Peyer's patch (tissue), 4 donors: ENCODE data around the gene CDC42BPG. TPM values are rescaled to one million over a fixed set of nuclear protein-coding genes. Genes with fewer than 3 reads are reported as not detected.

Experiments used
- DNase-seq, 3 donors: peaks; one replicate each; pipeline ENCODE4 v3.0.0-alpha.2; 2017 to 2019
- H3K27ac ChIP-seq, 4 donors: fragments of 200-600 bp; sonication (generic); one replicate each; pipeline ENCODE4 v1.5.1; 2016 to 2019
- H3K27me3 ChIP-seq, 2 donors: fragments of 200-600 bp; sonication (generic); one replicate each; pipeline ENCODE4 v1.5.1; 2019
- H3K36me3 ChIP-seq, 3 donors: fragments of 200-600 bp; sonication (generic); one replicate each; pipeline ENCODE4 v1.5.1; 2016 to 2019
- H3K4me1 ChIP-seq, 4 donors: fragments of 200-600 bp; sonication (generic); one replicate each; pipeline ENCODE4 v1.5.1; 2016 to 2019
- H3K4me3 ChIP-seq, 4 donors: fragments of 200-600 bp; sonication (generic); 1 replicate in 3 of 4; 2 replicates in 1 of 4; pipeline ENCODE4 v1.5.1; 2016 to 2019; ENCODE audit warnings: mild to moderate bottlenecking in 1 of 4
- H3K9me3 ChIP-seq, 4 donors: fragments of 200-600 bp; sonication (generic); one replicate each; pipeline ENCODE4 v1.5.1; 2016 to 2019; ENCODE audit warnings: mild to moderate bottlenecking in 1 of 4
- POLR2A ChIP-seq, 2 donors: fragments of 450-650 bp; IDR thresholded peaks; one replicate each; pipeline ENCODE4 v1.5.1; 2017; ENCODE audit warnings: antibody characterized with exemption in 2 of 2, mild to moderate bottlenecking in 2 of 2, moderate library complexity in 2 of 2
- total RNA-seq, 4 donors: library from RNA; depleted of rRNA; stranded (reverse); fragments of >200 nt; gene quantifications; one replicate each; pipeline ENCODE4 v1.1.0, GENCODE V29; 2016
- TF ChIP-seq, protein P1 (sequence below), 6 experiments: fragments of 450-650 bp in 4 of 6; fragments of 200-600 bp in 2 of 6; sonication (generic) in 1 of 6; IDR thresholded peaks; one replicate each; pipeline ENCODE4 v1.5.1; 2017 to 2019; ENCODE audit warnings: antibody characterized with exemption in 6 of 6, mild to moderate bottlenecking in 3 of 6, moderate library complexity in 1 of 6

Gene CDC42BPG
- total RNA-seq, 4 donors from 2014 or later = 25.6 to 78.6 (median 52.1) TPM

DNA sequence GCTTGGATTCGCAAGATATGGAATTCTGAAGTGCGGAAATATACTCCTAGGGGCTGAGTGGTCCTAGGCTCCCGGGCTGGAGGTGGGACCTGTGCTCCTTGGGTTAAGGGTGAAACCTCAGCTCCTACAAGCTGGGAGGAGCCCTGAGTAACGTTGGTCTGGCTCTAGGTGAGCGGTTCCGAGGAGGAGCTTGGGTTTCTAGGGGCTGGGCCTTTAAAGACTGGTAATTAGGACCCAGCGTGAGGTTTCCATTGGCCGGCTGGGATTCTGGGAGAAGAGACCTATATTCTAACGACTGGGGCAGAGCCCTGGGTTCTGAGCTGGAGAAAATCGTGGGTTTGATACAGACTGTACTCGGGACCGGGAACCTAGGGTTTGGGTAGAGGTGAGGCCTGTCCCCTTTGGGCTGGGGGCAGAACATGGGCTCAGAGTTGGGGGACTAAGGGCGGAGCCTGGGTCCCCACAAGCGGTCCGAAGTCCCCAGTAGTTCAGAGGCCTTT lies 40.6 kb downstream of the CDC42BPG start:
- TF ChIP-seq, protein P1, sequence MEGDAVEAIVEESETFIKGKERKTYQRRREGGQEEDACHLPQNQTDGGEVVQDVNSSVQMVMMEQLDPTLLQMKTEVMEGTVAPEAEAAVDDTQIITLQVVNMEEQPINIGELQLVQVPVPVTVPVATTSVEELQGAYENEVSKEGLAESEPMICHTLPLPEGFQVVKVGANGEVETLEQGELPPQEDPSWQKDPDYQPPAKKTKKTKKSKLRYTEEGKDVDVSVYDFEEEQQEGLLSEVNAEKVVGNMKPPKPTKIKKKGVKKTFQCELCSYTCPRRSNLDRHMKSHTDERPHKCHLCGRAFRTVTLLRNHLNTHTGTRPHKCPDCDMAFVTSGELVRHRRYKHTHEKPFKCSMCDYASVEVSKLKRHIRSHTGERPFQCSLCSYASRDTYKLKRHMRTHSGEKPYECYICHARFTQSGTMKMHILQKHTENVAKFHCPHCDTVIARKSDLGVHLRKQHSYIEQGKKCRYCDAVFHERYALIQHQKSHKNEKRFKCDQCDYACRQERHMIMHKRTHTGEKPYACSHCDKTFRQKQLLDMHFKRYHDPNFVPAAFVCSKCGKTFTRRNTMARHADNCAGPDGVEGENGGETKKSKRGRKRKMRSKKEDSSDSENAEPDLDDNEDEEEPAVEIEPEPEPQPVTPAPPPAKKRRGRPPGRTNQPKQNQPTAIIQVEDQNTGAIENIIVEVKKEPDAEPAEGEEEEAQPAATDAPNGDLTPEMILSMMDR (IDR thresholded peaks at IDR 0.05) = no peak
- TF ChIP-seq POLR2A (IDR thresholded peaks at IDR 0.05) = no peak
- Histone ChIP-seq H3K4me1 (peaks cover 0 to 29% (median 15%) of the 10 kb centered on the region in 4 donors), H3K4me3 (peak overlapping the region; percentile 68 to 87 (median 82)), H3K36me3 (peaks cover 0 to 33% (median 0%) of the 10 kb centered on the region in 3 donors), H3K27me3 (no peaks in the 10 kb centered on the region), H3K9me3 (no peaks in the 10 kb centered on the region), H3K27ac (peak overlapping the region; percentile 54 to 96 (median 84))
- DNase-seq = no peak

DNA sequence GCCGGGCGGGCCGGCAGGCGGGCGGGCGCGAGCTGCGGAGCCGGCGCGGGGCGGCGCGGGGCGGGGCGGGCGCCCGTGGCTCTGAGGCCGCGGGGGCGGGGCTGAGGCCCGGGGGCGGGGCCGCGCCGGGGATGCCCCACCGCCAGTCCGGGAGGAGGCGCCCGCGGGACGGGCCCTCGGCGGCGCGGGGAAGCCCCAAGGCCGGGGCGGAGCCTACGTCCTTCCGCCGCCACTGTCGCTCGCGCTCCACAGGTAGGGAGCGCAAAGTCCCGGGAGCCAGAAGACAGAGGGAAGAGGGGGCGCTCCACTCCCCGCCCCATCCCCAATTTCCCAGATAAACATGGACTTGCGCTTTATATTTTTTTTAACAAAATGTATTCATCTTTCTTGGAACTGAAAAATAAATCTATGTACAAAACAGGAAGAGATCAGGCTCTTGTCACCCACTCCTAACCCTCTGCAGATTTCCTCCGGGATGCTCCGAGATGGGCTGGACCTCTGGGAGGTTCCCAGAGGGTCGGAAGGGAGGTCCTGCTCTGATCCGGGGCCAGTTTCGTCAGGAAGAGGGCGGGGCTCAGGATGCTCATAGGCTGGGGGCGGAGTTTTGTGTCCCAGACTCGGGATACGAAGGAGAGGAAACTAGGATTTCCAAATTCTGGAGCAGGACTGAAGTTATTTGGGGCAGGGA lies 41.2 kb downstream of the CDC42BPG start, which contains the start of gene MAP4K2:
TSS of gene MAP4K2 (minus strand) at position 57 of the 688 bp plus-strand sequence. CDS start 65 bp downstream, outside the sequence.
- Histone ChIP-seq H3K4me1 (peaks cover 0 to 29% (median 18%) of the 10 kb centered on the region in 4 donors), H3K4me3 (peak within 1 kb of the TSS; percentile 68 to 87 (median 82)), H3K27me3 (no peaks in the 10 kb centered on the region), H3K27ac (peak within 1 kb of the TSS; percentile 60 to 96 (median 84)), H3K36me3 (peaks cover 0 to 33% (median 0%) of the 10 kb centered on the region in 3 donors), H3K9me3 (no peaks in the 10 kb centered on the region)
- DNase-seq = peak; percentile 89 to 96 (median 91)
- TF ChIP-seq, protein P1 (IDR thresholded peaks at IDR 0.05) = peak in 4 of 6 experiments; percentile 17 to 35 (median 24)
- peak in 1 of 2 donors; percentile 24 for TF ChIP-seq POLR2A (IDR thresholded peaks at IDR 0.05)

DNA sequence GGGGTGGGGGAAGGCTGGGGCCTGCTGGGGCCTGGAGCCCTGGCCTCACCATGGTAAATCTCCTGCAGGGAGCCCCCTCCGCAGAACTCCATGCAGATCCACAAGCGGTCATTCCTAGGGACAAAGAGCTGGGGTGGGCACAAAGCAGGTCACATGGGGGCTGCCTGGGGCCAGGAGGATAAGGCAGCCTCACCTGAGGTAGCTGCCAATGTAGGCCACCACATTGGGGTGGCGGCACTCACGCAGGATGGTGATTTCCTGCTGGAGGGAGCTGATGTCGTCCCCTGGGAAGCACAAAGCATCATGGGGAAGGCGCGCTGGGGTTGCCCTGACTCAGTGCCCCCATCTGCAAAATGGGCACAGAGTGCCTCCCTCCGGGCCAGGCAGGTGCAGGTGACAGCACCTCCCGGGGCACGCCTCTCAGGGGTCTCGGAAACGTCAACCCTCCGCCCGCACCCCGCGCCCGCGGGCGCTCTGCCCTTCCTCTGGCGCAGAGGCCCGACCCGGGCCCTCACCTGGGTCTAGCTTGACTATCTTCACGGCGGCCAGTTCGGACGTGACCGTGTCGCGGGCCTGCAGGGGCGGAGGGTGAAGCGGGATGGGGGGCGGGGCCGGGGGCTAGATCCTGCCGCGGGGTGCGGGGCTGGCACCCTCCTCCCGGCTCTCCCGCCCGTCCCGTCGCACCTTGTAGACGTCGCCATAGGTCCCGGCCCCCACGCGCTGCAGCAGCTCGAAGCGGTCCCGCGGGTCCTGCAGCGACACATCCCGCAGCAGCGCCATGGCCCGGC lies 41.9 kb downstream of the CDC42BPG start:
- H3K36me3 ChIP-seq = peaks cover 0 to 32% (median 0%) of the 10 kb centered on the region in 3 donors
- peak in 2 of 3 donors; percentile 72 for DNase-seq

DNA sequence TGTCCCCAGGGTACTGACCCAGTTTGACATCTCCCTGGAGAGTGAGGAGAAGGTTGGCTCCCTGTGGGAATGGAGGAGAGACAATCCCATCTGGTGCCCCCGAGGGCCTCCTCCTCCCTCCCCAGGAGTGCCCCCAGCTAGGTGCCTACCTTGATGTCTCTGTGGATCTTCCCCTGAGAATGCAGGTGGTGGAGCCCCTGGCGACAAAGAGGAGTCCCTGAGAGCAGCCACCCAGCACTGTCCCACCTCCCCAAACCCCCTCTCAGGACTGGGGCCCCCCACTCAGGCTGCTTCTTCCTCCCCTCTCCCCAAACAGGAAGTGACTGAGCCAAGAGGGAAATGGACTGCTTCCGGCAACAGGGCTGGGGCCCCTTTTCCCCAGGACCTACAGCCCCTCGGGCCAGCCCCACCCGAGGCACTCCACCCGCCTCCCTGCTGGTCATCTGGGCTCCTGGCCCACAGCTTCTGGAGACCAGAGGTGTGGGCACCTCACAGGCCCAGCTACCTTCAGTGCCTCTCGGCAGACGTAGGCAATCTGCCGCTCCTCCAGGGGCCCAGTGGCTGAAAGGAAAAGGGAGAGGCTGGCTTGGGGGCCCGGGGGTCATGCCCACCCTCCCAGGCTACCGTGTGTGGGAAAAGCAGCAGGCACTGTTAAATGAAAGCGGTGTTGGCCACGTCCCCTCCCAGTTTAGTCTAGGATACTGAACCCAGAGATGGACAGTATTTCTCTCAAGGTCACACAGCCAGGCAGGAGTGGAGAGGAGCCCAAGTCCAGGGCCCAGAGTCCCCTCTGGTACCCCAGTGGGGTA lies 42.7 kb downstream of the CDC42BPG start:
- TF ChIP-seq, protein P1 (IDR thresholded peaks at IDR 0.05) = no peak
- no peak for TF ChIP-seq POLR2A (IDR thresholded peaks at IDR 0.05)
- Histone ChIP-seq H3K27ac (peak overlapping the region; percentile 60 to 96 (median 74)), H3K9me3 (no peaks in the 10 kb centered on the region), H3K4me1 (peaks cover 0 to 29% (median 20%) of the 10 kb centered on the region in 4 donors), H3K36me3 (peaks cover 0 to 29% (median 0%) of the 10 kb centered on the region in 3 donors), H3K27me3 (no peaks in the 10 kb centered on the region), H3K4me3 (peak overlapping the region; percentile 68 to 87 (median 82))
- no peak for DNase-seq

More for the DNA sequence above, 41.9 kb downstream of the CDC42BPG start:
- peak overlapping the region; percentile 68 to 87 (median 82) for H3K4me3 ChIP-seq
- no peaks in the 10 kb centered on the region for H3K27me3 ChIP-seq
- peak overlapping the region; percentile 60 to 96 (median 74) for H3K27ac ChIP-seq
- H3K4me1 ChIP-seq = peaks cover 0 to 29% (median 20%) of the 10 kb centered on the region in 4 donors
- TF ChIP-seq POLR2A (IDR thresholded peaks at IDR 0.05) = no peak
- TF ChIP-seq, protein P1 (IDR thresholded peaks at IDR 0.05) = no peak
- H3K9me3 ChIP-seq = no peaks in the 10 kb centered on the region

DNA sequence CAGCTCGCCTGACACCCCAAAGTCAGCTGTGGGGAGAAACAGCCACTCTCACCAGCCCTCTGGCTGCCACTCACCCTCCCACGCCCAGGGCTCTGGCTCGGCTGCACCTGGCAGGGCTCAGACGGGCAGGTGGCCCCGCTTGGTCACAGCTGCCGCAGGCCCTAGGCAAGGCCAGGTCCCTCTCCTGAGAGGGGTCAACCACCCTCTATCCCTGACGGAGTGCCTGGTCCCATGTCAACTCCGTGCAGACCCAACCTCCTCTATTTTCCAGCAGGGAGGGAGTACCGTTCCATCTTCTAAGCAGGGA lies 43.3 kb downstream of the CDC42BPG start:
- Histone ChIP-seq H3K4me1 (peaks cover 0 to 29% (median 20%) of the 10 kb centered on the region in 4 donors), H3K27ac (peak overlapping the region in 3 of 4 donors; percentile 60 to 96 (median 79)), H3K36me3 (peaks cover 0 to 29% (median 0%) of the 10 kb centered on the region in 3 donors), H3K9me3 (no peaks in the 10 kb centered on the region), H3K4me3 (peak overlapping the region in 1 of 4 donors; percentile 85), H3K27me3 (no peaks in the 10 kb centered on the region)
- TF ChIP-seq, protein P1 (IDR thresholded peaks at IDR 0.05) = no peak
- no peak for TF ChIP-seq POLR2A (IDR thresholded peaks at IDR 0.05)
- peak in 1 of 3 donors; percentile 47 for DNase-seq
